BE2C (cell line): ENCODE measurements around the gene PRR3.

Experiments
- DNase-seq: peaks from one replicate; pipeline ENCODE4 v3.0.0-alpha.2; 2020
- H3K27me3 ChIP-seq: fragments of 250-450 bp; sonication (Bioruptor Pico); 2 replicates; pipeline ENCODE4 v1.5.1; 2020; ENCODE audit warnings: mild to moderate bottlenecking
- H3K36me3 ChIP-seq: fragments of 250-450 bp; sonication (Bioruptor Pico); 2 replicates; pipeline ENCODE4 v1.5.1; 2020; ENCODE audit warnings: mild to moderate bottlenecking
- H3K4me1 ChIP-seq: fragments of 250-450 bp; sonication (Bioruptor Pico); 2 replicates; pipeline ENCODE4 v1.5.1; 2020
- H3K4me3 ChIP-seq: 2 replicates; pipeline ENCODE4 v1.5.1; 2011; ENCODE audit warnings: low read depth, low read length
- H3K9me3 ChIP-seq: fragments of 250-450 bp; sonication (Bioruptor Pico); 2 replicates; pipeline ENCODE4 v1.5.1; 2020
- TF ChIP-seq, protein P1 (sequence below): IDR thresholded peaks from 2 replicates; pipeline ENCODE4 v1.5.1; 2012; ENCODE audit warnings: mild to moderate bottlenecking, low read depth, low read length

The PRR3 gene

DNA sequence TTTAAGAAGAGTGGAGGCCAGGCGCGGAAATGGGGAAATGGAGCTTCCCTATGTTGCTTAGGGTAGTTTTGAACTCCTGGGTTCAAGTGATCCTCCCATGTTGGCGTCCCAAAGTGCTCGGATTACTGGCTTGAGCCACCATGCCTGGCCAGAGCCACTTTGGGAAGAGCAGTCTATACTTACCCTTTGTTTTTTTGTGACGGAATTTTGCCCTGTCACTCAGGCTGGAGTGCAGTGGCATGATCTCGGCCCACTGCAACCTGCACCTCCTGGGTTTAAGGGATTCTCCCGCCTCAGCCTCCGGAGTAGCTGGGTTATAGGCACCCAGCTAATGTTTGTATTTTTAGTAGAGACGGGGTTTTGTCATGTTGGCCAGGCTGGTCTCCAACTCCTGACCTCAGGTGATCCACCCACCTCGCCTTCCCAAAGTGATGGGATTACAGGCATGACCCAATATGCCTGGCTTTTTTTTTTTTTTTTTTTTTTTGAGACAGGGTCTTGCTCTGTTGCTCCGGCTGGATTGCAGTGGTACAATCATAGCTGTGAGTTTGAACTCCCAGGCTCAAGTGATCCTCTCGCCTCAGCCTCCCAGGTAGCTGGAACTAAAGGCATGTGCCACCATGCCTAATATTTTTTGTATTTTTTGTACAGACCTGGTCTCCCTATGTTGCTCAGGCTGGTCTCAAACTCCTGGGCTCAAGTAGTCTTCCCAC lies 42.0 kb downstream of the PRR3 start:
- TF ChIP-seq, protein P1, sequence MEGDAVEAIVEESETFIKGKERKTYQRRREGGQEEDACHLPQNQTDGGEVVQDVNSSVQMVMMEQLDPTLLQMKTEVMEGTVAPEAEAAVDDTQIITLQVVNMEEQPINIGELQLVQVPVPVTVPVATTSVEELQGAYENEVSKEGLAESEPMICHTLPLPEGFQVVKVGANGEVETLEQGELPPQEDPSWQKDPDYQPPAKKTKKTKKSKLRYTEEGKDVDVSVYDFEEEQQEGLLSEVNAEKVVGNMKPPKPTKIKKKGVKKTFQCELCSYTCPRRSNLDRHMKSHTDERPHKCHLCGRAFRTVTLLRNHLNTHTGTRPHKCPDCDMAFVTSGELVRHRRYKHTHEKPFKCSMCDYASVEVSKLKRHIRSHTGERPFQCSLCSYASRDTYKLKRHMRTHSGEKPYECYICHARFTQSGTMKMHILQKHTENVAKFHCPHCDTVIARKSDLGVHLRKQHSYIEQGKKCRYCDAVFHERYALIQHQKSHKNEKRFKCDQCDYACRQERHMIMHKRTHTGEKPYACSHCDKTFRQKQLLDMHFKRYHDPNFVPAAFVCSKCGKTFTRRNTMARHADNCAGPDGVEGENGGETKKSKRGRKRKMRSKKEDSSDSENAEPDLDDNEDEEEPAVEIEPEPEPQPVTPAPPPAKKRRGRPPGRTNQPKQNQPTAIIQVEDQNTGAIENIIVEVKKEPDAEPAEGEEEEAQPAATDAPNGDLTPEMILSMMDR = no peak
- Histone ChIP-seq H3K36me3 (peaks cover 50% of the 10 kb centered on the region), H3K4me3 (no peak overlapping the region), H3K27me3 (no peaks in the 10 kb centered on the region), H3K9me3 (no peaks in the 10 kb centered on the region), H3K4me1 (no peaks in the 10 kb centered on the region)
- DNase-seq = no peak

DNA sequence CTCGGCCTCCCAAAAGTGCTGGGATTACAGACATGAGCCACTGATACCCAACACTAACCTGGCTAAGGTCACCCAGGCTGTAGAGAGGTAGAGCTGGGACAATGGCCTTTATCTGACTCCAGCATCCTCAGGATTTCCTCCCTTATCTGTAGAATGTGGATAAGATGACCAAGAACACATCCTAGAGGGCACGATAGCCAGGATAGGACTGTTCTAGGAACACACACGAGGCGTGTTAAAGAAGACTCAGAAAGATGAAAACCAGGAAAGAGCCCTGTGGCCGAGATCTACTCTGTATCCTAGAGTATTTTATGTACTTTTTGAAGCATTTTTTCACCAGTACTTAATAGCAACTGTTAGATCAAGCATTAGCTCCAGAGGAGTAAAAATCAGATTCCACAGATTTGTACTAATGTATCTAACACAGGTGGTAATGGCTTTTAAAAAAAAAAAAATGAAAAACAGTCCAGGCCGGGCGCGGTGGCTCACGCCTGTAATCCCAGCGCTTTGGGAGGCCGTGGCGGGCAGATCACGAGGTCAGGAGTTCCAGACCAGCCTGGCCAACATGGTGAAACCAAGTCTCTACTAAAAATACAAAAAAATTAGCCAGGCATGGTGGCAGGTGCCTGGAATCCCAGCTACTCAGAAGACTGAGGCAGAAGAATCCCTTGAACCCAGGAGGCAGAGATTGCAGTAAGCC lies 42.7 kb downstream of the PRR3 start:
- H3K27me3 ChIP-seq = no peaks in the 10 kb centered on the region
- DNase-seq = no peak
- no peak overlapping the region for H3K4me3 ChIP-seq
- peaks cover 51% of the 10 kb centered on the region for H3K36me3 ChIP-seq
- TF ChIP-seq, protein P1 = no peak
- no peaks in the 10 kb centered on the region for H3K9me3 ChIP-seq
- H3K4me1 ChIP-seq = no peaks in the 10 kb centered on the region

DNA sequence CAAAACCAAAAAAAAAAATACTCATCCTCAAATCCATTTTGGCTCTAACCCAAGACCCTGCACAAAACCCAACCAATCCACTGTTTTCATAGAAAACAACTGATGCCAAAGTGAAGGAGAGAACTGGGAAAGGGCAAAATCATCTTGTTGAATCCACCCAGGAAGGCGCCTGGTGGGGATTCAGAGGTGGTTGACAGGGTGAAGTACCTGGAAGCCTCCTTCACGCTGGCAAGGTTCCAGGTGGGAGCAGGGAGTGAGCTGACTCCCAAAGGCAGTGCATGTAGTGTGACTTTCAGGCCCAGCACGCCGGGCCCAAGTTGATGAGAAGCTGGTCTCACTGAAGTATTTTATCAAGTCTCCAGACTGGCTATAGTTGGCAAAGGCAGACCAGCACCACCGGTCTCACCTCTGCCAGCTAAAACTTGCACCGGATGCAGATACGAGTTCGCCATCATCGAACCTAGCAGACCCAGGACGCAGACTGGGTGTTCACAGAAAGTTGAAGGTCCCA lies 43.4 kb downstream of the PRR3 start:
- Histone ChIP-seq H3K27me3 (no peaks in the 10 kb centered on the region), H3K36me3 (peaks cover 58% of the 10 kb centered on the region), H3K4me1 (no peaks in the 10 kb centered on the region), H3K9me3 (no peaks in the 10 kb centered on the region), H3K4me3 (no peak overlapping the region)
- DNase-seq = no peak
- TF ChIP-seq, protein P1 = no peak

DNA sequence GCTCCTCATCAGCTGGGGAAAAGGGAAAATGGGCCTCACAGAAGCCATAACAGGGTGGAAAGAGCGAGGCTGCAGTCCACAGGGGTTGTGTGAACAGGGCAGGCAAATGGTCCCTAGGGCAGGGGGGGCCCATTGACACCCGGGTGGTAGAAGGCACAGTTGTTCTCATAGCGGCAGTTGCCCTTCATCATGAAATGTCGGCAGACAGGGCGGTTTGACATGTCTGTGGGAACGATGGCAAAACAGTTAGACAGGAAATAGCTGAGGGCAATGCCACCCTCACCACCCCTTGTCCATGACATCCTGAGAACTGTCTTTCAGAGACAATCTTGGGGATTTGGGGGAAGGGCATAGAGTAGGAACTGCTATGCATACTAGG lies 44.3 kb downstream of the PRR3 start:
- no peaks in the 10 kb centered on the region for H3K27me3 ChIP-seq
- H3K36me3 ChIP-seq = peaks cover 67% of the 10 kb centered on the region
- no peaks in the 10 kb centered on the region for H3K4me1 ChIP-seq
- no peaks in the 10 kb centered on the region for H3K9me3 ChIP-seq
- no peak for DNase-seq
- H3K4me3 ChIP-seq = no peak overlapping the region
- TF ChIP-seq, protein P1 = no peak

DNA sequence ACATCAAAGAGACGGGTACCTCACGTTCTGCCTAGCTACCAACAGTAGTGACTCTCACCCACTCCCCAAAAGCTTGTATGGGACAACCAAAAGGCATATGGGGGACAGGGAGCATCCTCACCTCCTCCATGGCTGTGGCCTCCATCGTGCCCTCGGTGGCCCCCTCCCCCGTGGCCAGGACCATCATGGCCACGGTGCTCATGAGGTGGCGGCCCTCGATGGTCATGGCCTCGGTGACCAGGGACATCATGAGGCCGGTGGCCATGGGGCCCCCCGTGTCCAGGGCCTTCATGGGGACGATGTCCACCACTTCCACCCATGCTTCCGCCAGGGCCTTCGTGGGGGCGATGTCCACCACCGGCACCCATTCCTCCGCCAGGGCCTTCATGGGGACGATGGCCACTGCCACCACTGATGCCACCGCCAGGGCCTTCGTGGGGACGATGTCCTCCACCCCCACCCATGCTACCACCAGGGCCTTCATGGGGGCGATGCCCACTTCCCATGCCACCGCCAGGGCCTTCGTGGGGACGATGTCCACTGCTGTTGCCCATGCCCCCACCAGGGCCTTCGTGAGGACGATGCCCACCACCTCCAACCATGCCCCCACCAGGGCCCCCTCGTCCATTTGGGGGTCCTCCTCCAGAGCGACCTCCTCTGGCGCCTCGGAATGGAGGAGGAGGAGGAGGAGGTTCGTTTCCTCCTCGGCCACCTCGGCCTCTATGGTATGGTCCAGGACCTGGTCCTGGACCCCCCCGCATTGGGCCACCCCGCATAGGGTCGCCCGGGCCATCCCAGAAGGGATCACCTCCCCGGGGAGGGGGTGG lies 44.9 kb downstream of the PRR3 start:
- TF ChIP-seq, protein P1 = no peak
- DNase-seq = no peak
- Histone ChIP-seq H3K9me3 (no peaks in the 10 kb centered on the region), H3K27me3 (no peaks in the 10 kb centered on the region), H3K4me3 (no peak overlapping the region), H3K36me3 (peaks cover 68% of the 10 kb centered on the region), H3K4me1 (no peaks in the 10 kb centered on the region)
